IPS-11a (cell line): ENCODE measurements around the gene PMIS2.
"Not testable (repeated sequence)": the region's sequence is repeated elsewhere in the genome, so short reads cannot be mapped to it uniquely, and the experiment has no call there.

Source experiments
- H3K4me3 ChIP-seq: one replicate; pipeline ENCODE4 v1.5.1; 2013; ENCODE audit warnings: low read depth, low read length, control low read depth

The PMIS2 gene

DNA sequence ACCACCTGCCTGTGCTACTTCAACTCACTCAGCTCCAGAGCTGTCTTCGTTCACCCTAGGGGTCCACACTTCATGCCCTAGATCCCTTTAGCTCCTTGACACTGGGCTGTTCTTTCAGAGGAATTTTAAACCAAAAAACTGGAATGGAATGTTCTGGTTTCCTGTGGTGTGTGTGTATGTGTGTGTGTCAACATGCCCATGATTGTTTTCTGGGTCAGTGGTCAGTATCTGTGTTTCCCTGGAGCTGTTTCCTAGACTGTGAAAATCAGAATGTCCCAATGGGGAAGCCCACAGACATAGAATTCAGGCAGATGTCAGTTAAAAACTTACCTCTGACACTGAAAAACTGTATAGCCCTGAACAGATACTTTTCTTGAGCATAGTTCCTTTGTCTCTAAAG, 1.3 kb downstream of the PMIS2 start:
- H3K4me3 ChIP-seq: no peak overlapping the region

DNA sequence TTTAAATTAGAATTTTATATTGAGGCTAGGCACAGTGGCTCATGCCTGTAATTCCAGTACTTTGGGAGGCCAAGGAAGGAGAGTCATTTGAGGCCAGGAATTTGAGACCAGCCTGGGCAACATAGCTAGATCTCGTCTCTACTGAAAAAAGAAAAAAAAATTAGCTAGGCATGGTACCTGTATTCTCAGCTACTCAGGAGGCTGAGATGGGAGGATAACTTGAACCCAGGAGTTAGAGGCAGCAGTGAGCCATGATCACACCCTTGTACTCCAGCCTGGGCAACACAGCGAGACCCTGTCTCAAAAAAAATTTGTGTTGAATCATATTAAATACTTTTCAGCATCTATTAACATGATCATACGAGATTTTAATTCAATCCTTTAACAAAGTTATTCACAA, 4.9 kb downstream of the PMIS2 start:
- no peak overlapping the region for H3K4me3 ChIP-seq

DNA sequence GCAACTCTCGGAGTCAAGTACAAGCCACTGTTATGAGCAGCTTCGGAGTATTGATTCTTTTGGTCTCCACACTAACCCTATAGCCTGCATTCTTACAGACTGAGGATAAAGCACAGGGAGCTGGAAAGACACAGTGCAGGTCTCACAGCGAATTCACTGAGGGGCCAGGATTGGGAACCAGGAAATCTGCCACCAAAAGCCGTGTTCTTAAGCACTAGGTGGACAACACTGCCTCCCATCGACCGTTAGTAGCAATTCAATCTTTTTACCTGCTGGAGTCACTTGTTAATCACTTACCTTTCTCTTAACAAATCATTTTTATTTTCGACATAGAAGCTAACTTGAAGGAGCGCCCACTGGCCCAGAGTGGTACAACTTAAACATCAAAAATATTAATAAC, 6.3 kb downstream of the PMIS2 start:
- no peak overlapping the region for H3K4me3 ChIP-seq

DNA sequence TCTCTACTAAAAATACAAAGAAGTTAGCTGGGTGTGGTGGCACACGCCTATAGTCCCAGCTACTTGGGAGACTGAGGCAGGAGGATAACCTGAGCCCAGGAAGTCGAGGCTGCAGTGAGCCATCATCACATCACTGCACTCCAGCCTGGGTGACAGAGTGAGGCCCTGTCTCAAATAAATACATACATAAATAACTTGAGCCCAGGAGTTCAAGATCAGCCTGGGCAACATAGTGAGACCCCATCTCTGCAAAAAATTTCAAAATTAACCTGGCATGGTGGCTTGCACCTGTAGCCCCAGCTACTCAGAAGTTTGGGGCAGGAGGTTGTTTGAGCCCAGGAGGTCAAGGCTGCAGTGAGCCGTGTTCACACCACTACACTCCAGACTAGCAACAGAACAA, 9.1 kb downstream of the PMIS2 start:
- not testable (repeated sequence) for H3K4me3 ChIP-seq

DNA sequence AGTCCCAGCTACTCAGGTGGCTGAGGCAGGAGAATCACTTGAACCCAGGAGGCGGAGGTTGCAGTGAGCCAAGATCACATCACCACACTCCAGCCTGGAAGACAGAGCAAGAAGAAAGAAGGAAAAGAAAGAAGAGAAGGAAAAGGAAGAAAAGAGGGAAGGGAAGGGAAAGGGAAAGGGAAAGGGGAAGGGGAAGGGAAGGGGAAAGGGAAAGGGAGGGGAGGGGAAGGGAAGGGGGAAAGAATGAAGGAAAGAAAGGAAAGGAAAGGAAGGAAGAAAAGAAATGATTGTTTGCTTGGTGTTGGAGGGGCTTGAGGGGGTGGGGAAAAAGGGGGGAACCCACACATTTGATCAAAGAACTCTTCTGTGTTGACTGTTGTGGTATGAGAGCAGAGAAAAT, 10.0 kb downstream of the PMIS2 start:
- no peak overlapping the region for H3K4me3 ChIP-seq

DNA sequence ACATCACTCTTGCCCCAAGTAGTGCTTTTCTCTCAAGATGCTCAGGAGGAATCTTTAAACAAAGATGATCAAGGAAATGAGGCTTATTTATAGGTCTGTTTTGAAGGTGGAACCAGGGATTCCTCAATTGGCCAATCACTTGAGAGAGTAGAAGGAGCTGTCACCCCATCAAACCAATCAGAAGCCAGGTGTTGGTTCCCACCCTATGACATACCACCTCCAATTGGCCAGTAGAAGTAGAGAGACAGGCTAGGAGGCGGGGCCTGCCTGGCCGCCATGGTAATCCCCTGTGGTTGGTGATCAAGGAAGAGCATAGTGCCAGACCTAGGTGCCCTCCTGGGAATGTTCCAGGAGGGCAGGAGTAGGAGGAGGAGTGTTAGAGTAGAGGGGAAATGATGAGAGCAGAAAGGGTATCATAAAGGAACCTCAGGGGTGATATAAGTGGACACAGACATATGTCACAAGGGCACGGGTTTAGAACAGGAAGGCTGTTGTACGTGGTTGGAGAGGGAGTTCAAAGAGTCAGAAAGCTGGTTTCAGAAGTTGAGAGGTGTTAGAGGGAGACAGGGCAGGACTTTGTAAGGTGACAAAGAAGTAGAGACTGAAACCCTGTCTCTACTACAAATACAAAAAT, 10.5 kb downstream of the PMIS2 start:
- H3K4me3 ChIP-seq: no peak overlapping the region

DNA sequence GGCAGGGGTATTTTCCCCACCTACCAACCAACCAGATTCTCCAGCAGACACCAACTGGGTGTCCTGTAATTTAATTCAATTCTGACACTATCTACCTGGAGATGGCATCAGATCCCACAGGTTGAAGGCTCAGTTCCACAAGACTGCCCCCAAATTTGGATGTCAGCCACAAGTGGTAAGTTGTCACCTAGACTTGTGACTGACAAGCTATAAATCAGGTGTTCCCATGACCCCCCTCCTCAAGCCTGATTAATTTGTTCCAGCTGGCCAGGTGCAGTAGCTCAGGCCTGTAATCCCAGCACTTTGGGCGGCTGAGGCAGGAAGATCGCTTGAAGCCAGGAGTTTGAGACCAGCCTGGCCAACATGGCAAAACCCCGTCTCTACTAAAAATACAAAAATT, 16.0 kb downstream of the PMIS2 start:
- H3K4me3 ChIP-seq: no peak overlapping the region

DNA sequence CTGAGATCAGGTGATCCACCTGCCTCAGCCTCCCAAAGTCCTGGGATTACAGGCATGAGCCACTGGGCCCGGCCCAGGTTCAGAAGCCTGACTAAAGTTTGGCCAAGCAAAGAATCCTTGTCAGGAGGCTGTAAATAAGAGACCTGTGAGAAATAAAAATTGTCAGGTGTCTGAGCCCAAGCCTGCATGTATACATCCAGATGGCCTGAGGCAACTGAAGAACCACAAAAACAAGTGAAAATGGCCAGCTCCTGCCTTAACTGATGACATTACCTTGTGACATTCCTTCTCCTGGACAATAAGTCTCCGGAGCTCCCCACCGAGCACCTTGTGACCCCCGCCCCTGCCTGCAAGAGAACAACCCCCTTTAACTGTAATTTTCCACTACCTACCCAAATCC, 18.5 kb downstream of the PMIS2 start:
- H3K4me3 ChIP-seq: not testable (repeated sequence)

DNA sequence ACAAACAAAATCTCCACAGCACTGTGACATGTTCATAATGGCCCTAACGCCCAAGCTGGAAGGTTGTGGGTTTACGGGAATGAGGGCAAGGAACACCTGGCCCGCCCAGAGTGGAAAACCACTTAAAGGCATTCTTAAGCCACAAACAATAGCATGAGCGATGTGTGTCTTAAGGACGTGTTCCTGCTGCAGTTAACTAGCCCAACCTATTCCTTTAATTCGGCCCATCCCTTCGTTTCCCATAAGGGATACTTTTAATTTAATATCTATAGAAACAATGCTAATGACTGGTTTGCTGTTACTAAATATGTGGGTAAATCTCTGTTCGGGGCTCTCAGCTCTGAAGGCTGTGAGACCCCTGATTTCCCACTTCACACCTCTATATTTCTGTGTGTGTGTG, 21.2 kb downstream of the PMIS2 start:
- H3K4me3 ChIP-seq: not testable (repeated sequence)

DNA sequence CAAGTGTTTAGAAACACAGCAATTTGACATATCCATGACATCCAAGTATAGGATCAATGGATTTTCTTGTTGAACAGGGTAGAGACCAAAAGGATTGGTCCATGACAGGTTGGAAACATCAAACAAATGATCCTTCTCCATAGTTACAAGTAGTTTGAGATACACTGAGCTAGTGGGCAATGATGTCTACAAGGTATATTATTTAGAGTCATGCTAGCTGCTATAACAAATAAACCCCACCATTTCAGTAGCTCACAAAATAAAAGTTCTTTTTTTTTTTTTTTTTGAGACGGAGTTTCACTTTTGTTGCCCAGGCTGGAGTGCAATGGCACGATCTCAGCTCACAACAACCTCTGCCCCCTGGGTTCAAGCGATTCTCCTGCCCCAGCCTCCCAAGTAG, 21.7 kb downstream of the PMIS2 start:
- H3K4me3 ChIP-seq: no peak overlapping the region

DNA sequence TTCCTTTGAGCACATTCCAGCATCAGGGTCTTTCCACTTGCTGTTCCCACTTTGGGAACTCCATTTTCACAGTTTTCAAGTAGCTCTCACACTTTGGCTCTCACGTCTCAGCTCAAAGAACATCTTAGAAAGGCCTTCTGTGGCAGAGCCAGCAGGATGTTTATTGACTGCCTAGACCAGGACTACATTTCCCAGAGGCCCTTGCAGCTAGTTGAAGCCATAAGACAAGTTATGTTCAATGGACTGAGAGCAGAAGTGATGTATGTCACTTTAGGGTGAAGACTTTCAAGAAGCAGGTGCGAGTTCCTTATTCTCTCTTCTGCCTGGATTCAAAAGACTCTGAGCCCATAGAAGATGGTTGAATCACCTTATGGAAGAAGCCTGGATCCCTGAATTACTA, 22.3 kb downstream of the PMIS2 start:
- no peak overlapping the region for H3K4me3 ChIP-seq

DNA sequence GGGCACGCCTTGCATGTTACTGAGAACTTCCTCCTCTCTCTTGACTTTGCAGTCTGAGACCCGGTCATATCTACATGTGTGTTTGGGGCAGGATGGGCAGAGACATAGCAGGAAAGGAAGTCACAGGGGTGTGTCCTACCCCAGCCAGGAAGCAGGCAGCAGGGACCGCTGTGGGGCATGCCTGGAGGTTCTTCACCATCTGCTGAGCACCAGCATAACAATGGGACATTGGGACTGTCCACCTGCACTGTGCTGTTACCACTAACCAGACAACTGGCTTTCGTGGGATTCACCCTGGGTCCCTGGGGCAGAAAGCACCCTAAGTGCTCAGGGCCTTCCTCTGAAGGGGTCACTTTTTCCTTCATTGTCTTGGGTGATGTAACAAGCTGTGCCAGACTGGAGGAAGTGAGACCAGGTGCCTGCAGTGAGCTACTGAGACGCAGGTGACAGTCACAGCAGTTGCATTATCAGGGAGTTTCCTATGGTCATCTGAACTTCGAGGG, 23.9 kb downstream of the PMIS2 start:
- no peak overlapping the region for H3K4me3 ChIP-seq

DNA sequence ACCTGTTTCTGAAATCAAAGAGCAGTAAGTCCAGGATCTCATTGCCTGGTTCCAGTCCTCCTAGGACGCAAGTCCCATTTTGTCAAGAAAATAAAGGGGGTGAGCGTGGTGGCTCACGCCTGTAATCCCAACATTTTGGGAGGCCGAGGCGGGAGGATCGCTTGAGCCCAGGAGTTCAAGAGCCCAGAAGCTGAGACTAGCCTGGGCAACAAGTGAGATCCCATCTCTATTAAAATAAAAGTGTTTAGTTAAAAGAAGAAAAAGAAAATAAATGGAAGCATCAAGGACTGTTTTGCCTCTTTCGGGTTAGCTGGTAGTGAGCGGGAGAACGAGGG, 26.2 kb downstream of the PMIS2 start:
- H3K4me3 ChIP-seq: no peak overlapping the region

DNA sequence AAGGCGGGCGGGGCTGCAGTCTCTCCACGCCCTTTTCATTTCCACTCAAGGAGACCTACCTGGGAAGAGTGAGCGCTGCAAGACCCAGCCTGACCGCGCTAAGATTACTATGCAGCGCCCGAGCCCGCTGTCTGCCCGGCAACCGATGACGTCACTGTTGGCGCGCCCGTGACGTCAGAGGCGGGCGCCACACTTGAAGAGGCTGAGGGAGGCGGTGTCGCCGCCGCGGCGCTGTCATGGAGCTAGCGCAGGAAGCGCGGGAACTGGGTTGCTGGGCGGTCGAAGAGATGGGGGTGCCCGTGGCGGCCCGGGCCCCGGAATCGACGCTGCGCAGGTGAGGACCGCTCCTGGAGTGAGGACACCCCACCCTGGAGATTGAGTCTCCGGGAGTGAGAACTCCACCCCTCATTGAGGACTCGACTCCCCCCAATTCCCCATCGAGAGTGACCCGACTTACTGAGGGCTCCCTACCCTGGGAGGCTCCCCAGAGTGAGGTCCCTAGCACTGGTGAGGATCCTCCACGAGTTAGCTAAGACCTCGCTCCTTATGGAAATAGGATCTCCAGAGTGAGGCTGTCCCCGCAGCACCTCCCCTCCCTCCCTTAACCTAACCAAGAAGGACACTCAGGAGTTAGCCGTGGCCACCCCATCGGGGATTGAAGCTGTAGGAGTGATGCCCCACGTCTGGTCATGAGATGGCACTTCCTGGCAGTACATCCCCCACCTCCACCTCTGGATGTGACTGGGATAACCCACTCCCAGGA, 26.8 kb downstream of the PMIS2 start, which contains the start of gene HAUS5:
Gene HAUS5 (plus strand): TSS at position 177 of the 763 bp plus-strand sequence. CDS start 60 bp downstream, at position 237.
- peak within 1 kb of the TSS; percentile 81 for H3K4me3 ChIP-seq

DNA sequence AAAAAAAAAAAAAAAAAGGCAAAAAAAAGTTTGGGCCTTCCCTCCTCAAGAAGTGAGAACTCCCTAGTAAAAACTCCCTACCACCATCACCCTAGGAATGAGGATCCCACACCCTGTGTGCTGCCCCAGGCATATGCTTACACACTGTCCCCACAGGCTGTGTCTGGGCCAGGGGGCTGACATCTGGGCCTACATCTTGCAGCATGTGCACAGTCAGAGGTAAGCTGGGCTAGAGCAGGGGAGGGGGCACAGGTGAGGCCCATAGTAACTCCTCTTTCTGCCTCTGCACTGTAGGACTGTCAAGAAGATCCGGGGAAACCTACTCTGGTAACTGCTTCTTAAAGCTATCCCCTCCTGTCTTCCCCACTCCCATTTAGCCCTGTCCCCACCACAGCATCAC, 27.6 kb downstream of the PMIS2 start:
- no peak overlapping the region for H3K4me3 ChIP-seq

DNA sequence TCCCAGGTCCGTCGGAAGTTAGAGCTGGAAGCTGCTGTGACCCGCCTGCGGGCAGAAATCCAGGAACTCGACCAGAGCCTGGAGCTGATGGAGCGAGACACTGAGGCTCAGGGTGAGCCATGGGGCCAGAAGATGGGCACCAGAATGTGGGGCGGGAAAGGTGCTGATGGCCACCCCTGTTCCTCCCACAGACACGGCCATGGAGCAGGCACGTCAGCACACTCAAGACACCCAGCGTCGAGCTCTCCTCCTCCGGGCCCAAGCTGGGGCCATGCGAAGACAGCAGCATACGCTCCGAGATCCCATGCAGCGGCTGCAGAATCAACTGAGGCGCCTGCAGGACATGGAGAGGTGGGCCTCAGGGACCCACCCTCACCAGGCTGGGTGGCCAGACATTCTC, 29.1 kb downstream of the PMIS2 start:
- no peak overlapping the region for H3K4me3 ChIP-seq

DNA sequence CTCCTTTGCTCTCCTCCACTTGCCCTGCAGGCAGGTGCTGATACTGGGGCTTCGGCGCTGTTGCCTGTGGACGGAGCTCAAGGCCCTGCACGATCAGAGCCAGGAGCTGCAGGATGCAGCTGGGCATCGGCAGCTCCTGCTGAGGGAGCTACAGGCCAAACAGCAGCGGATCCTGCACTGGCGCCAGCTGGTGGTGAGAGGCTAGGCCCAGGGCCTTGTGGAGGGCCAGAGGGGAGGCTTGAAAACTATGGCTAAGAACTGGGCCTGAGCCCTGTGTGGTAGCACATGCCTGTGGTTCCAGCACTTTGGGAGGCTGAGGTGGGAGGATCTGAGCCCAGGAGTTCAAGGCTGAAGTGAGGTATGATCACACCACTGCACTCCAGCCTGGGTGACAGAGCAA, 32.9 kb downstream of the PMIS2 start:
- H3K4me3 ChIP-seq: no peak overlapping the region

DNA sequence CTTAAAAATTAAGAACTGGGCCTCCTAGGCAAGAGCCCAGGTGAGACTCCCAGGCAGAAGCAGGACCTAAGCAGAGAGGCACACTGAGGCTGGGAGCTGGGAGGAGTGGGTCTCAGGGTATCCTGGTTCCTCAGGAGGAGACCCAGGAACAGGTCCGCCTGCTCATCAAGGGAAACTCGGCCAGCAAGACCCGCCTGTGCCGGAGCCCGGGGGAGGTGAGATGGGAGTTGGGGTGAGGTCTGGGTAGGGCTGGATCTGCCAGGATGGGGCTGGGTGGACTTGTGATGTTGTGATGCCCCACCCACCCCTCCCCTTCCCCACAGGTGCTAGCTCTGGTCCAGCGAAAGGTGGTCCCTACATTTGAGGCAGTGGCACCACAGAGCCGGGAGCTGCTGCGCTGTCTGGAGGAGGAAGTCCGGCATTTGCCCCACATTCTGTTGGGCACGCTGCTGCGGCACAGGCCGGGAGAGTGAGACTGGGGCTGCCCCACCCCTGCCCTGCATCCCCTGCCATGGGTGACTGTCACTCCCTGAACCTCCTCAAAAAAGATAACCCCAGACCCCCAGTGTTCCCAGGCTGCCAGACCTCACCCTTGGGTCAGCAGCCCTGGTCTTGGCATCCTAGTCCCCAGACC, 33.4 kb downstream of the PMIS2 start:
- H3K4me3 ChIP-seq: no peak overlapping the region

DNA sequence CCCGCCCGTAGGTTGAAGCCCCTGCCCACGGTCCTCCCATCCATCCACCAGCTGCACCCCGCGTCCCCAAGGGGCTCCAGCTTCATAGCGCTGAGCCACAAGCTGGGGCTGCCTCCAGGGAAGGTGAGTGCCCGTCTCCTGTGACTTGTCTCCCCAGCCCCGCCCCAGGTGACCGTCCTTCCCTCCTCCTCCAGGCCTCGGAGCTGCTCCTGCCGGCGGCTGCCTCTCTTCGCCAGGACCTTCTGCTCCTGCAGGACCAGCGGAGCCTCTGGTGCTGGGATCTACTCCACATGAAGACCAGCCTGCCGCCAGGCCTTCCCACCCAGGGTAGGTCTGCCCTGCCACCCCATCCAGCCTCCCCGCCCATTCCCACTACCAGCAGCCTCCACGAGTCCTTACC, 34.0 kb downstream of the PMIS2 start:
- H3K4me3 ChIP-seq: no peak overlapping the region

DNA sequence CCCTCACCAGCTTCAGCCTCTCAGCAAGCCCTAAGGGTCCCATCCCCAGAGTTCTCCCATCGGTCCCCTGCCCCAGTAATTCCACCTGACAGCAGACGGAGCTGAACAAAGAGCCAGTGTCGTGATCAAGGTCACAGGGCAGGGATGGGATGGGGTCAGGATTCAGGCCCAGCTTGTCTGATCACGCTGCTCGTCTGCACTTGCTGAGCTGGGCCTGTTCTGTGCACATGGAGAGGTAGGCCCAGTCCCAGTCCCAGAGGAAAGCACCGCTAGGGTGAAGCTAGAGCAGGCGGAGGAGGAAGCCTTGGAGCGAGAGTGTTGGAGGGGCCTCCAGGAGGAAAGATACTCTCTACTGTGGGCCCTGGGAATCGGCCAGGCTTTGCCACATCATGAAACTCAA, 35.7 kb downstream of the PMIS2 start:
- H3K4me3 ChIP-seq: no peak overlapping the region

DNA sequence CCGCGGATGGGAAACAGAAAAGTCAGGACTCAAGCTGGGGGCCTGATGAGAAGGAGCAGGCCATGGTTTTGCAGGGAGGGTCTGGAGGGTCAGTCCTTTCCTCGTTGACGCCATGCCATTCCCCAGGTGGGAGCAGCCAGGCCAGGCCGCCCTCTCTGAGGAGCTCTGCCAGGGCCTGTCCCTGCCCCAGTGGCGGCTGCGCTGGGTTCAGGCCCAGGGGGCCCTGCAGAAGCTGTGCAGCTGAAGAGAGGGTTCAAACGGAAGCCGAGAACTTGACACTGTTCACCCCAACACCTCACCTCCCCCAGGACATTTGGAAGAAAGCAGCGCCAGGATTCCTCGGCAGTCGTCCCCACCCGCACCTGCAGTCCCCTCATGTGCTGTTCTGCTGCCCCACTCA, 36.8 kb downstream of the PMIS2 start:
- H3K4me3 ChIP-seq: no peak overlapping the region

DNA sequence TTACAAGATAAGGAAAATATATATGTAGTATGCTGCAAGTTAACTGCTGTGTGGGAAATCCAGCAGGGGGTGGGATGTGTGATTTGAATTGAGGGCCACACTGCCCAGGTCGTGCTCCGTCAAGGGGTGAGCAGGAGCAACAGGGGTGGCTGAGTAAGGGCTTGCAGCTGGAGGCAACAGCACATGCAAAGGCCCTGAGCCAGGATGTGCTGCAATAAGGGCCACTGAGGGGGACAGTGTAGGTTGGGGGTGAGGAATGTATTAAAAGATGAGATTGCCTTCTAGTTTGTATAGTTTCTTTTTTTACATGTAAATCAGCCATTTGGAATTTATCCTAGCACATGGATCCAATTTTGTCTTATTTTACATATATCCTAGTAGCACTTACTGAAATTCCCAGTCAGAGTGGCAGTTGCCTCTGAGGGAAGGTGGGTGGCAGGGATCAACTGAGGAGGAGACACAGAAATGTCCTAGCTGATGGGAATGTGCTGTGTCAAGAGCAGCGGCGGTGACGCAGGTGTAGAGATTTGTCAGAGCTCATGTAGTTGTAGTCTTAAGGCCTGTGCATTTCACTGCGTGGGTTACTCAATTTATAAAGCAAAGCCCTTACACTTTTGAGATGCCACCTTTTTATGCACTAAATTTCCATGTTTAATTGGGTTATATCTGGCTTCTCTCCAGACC, 37.5 kb downstream of the PMIS2 start:
- H3K4me3 ChIP-seq: no peak overlapping the region
